Tibial nerve (tissue), 3 donors: ENCODE data around the gene PLCB1.

ENCODE experiments used
- EP300 ChIP-seq, 2 donors: sonication (generic); formaldehyde crosslinking; IDR thresholded peaks; one replicate each; pipeline ENCODE4 v1.6.1; 2017; ENCODE audit warnings: antibody characterized with exemption in 2 of 2, mild to moderate bottlenecking in 1 of 2
- POLR2A ChIP-seq, 2 donors: fragments of 450-650 bp; IDR thresholded peaks; one replicate each; pipeline ENCODE4 v1.6.1; 2017; ENCODE audit warnings: antibody characterized with exemption in 2 of 2, mild to moderate bottlenecking in 2 of 2, moderate library complexity in 2 of 2

DNA sequence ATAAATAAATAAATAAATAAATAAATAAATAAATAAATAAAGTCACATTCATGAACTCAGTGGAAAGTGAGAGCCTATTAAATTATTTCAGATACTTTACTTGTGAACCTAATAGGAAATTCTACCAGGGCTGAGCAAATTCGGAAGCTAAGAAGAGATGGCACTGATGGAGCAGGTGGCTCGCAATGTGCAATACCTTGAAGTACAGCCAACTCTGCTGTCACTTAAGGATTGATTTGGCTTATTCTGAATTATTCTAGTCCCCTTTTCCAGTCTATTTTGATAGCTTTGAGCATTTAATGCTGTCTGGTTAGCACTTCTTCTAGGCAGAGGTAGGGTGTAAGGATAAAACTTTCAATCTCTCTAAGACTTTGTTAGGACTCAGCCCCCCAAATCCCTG, 541.0 kb downstream of the PLCB1 start:
- TF ChIP-seq POLR2A (IDR thresholded peaks at IDR 0.05), result no peak
- TF ChIP-seq EP300 (IDR thresholded peaks at IDR 0.05), result no peak
